Fibroblast of lung (primary cell): ENCODE data around the gene LAMA1.

ENCODE experiments used
- CTCF ChIP-seq, 2 donors: IDR thresholded peaks in 1 of 2; conservative IDR thresholded peaks in 1 of 2; 1 replicate in 1 of 2; 2 replicates in 1 of 2; pipeline ENCODE4 v1.5.1; 2011 to 2012; ENCODE audit warnings: low read length in 2 of 2, control low read depth in 1 of 2, inconsistent platforms in 1 of 2, low read depth in 1 of 2, mild to moderate bottlenecking in 1 of 2
- EZH2 ChIP-seq: IDR thresholded peaks from 2 replicates; pipeline ENCODE4 v1.5.1; 2012; ENCODE audit warnings: low read length, control low read depth, mild to moderate bottlenecking; ENCODE audit errors: missing control alignments

DNA sequence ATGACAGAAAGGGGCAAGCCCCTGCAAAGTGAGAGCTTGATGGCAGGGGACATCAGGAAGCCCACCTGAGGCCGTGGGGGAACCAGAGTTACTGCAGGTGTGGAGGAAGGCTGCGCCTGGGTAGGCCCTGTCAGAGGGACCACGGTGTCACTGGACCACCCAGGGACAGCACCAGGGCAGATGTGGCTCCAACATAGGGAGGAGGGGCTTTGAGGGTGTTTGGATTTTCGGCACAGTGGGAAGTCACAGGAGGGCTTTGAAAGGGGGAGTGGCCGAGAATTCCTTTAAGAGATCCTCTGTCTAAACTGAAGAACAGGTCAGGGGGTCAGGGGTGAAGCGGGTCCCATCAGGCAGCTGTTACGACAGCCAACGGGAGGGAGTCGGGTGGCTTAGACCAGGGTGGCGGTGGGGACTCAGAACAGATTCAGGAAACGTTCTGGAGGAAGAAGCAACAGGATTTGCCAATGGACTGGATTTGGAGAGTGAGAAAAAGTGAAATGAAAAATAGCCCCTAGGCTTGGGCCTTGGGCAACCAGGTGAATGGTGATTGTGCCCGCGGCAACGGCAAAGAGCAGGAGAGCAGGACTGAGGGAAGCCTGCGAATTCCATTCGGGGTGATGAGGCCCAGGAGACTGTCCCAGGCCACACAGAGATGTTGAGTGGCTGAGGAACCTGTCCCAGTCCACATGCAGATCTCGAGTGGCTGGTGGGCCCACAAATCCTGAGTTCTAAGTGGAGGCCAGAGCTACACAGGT, 166.1 kb downstream of the LAMA1 start:
- TF ChIP-seq CTCF (conservative IDR thresholded peaks at IDR 0.05 in 1 of 2, IDR thresholded peaks at IDR 0.05 in 1 of 2; ENCODE audit: low read depth in 1 of 2, low read length in 2 of 2) (no peak), EZH2 (no peak)
